Measurements from ENCODE around the gene LMNA.
A peak's percentile ranks its signal among the peaks of the same experiment; 100 is the strongest.

The LMNA gene

GRCh38 chr1:156104065-156104810 is 10.3 kb upstream of the LMNA start:
- TF ChIP-seq CTCF (IDR thresholded peaks at IDR 0.05; ENCODE audit: low read depth, low read length), result no peak
- Histone ChIP-seq H3K36me3 (no peaks in the 10 kb centered on the region), H3K27me3 (no peaks in the 10 kb centered on the region), H3K4me3 (ENCODE audit: low read depth, low read length) (no peak overlapping the region), H3K9me3 (no peaks in the 10 kb centered on the region), H3K4me1 (peaks cover 51% of the 10 kb centered on the region)
- DNase-seq, result peak; percentile 76

- Histone ChIP-seq H3K9me3 (no peaks in the 10 kb centered on the region), H3K36me3 (no peaks in the 10 kb centered on the region), H3K4me3 (ENCODE audit: low read depth, low read length) (no peak overlapping the region), H3K4me1 (peaks cover 51% of the 10 kb centered on the region), H3K27me3 (no peaks in the 10 kb centered on the region)
- no peak for DNase-seq
- TF ChIP-seq CTCF (IDR thresholded peaks at IDR 0.05; ENCODE audit: low read depth, low read length), result no peak
Measured at GRCh38 chr1:156104861-156105832, 9.4 kb upstream of the LMNA start.

- peak; percentile 46 for DNase-seq
- Histone ChIP-seq H3K36me3 (no peaks in the 10 kb centered on the region), H3K4me1 (peaks cover 47% of the 10 kb centered on the region), H3K9me3 (no peaks in the 10 kb centered on the region), H3K4me3 (ENCODE audit: low read depth, low read length) (peak overlapping the region; percentile 27), H3K27me3 (no peaks in the 10 kb centered on the region)
- TF ChIP-seq CTCF (IDR thresholded peaks at IDR 0.05; ENCODE audit: low read depth, low read length), result no peak
Measured at GRCh38 chr1:156106624-156107488, 7.7 kb upstream of the LMNA start.

GRCh38 chr1:156108057-156108456 is 6.5 kb upstream of the LMNA start:
- Histone ChIP-seq H3K27me3 (no peaks in the 10 kb centered on the region), H3K4me1 (peaks cover 56% of the 10 kb centered on the region), H3K9me3 (no peaks in the 10 kb centered on the region), H3K4me3 (ENCODE audit: low read depth, low read length) (no peak overlapping the region), H3K36me3 (no peaks in the 10 kb centered on the region)
- DNase-seq, result no peak
- no peak for TF ChIP-seq CTCF (IDR thresholded peaks at IDR 0.05; ENCODE audit: low read depth, low read length)

- Histone ChIP-seq H3K36me3 (no peaks in the 10 kb centered on the region), H3K9me3 (no peaks in the 10 kb centered on the region), H3K4me1 (peaks cover 56% of the 10 kb centered on the region), H3K27me3 (no peaks in the 10 kb centered on the region), H3K4me3 (ENCODE audit: low read depth, low read length) (no peak overlapping the region)
- no peak for TF ChIP-seq CTCF (IDR thresholded peaks at IDR 0.05; ENCODE audit: low read depth, low read length)
- DNase-seq, result no peak
Measured at GRCh38 chr1:156108664-156109241, 5.8 kb upstream of the LMNA start.

Data from BE2C (cell line).